ENCODE results near the gene AEBP2.
"Not testable (repeated sequence)": the region's sequence is repeated elsewhere in the genome, so short reads cannot be mapped to it uniquely, and the experiment has no call there.

AEBP2 gene

GRCh38 chr12:19464192-19464580, 24.9 kb downstream of the AEBP2 start:
- H3K27me3 ChIP-seq (ENCODE audit: low read length) = no peaks in the 10 kb centered on the region
- H3K4me3 ChIP-seq (ENCODE audit: insufficient read depth, low read length, poor library complexity, severe bottlenecking) = no peak overlapping the region
- H2AFZ ChIP-seq (ENCODE audit: low read depth, low read length, severe bottlenecking) = no peak overlapping the region
- H3K4me2 ChIP-seq (ENCODE audit: low read depth, low read length, poor library complexity, severe bottlenecking) = no peak overlapping the region
- H3K9ac ChIP-seq (ENCODE audit: low read length) = no peak overlapping the region
- no peak for TF ChIP-seq EZH2phosphoT487 (conservative IDR thresholded peaks at IDR 0.05; ENCODE audit: low read length)
- TF ChIP-seq, protein P1, sequence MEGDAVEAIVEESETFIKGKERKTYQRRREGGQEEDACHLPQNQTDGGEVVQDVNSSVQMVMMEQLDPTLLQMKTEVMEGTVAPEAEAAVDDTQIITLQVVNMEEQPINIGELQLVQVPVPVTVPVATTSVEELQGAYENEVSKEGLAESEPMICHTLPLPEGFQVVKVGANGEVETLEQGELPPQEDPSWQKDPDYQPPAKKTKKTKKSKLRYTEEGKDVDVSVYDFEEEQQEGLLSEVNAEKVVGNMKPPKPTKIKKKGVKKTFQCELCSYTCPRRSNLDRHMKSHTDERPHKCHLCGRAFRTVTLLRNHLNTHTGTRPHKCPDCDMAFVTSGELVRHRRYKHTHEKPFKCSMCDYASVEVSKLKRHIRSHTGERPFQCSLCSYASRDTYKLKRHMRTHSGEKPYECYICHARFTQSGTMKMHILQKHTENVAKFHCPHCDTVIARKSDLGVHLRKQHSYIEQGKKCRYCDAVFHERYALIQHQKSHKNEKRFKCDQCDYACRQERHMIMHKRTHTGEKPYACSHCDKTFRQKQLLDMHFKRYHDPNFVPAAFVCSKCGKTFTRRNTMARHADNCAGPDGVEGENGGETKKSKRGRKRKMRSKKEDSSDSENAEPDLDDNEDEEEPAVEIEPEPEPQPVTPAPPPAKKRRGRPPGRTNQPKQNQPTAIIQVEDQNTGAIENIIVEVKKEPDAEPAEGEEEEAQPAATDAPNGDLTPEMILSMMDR (IDR thresholded peaks at IDR 0.05; ENCODE audit: insufficient read depth, low read length, poor library complexity, severe bottlenecking) = no peak
- 0 out of 2 replicates have a peak, but pooled peaks cover 3% of the 10 kb centered on the region for H3F3A ChIP-seq (ENCODE audit: insufficient read depth)
- no peaks in the 10 kb centered on the region for H3K9me2 ChIP-seq (replicated peaks; ENCODE audit: insufficient read depth, low read length)
- peaks cover 80% of the 10 kb centered on the region for H3K79me2 ChIP-seq (ENCODE audit: insufficient read depth, low read length)
- H3K27ac ChIP-seq (ENCODE audit: low read depth, low read length) = no peak overlapping the region
- H4K20me1 ChIP-seq (ENCODE audit: low read depth, low read length) = peaks cover 15% of the 10 kb centered on the region; the same call in 1 of the 2 replicates
- no peaks in the 10 kb centered on the region for H3K9me3 ChIP-seq (ENCODE audit: insufficient read depth, low read length)
- peaks cover 36% of the 10 kb centered on the region; the same call in 1 of the 2 replicates for H3K36me3 ChIP-seq (ENCODE audit: low read length)

DNA sequence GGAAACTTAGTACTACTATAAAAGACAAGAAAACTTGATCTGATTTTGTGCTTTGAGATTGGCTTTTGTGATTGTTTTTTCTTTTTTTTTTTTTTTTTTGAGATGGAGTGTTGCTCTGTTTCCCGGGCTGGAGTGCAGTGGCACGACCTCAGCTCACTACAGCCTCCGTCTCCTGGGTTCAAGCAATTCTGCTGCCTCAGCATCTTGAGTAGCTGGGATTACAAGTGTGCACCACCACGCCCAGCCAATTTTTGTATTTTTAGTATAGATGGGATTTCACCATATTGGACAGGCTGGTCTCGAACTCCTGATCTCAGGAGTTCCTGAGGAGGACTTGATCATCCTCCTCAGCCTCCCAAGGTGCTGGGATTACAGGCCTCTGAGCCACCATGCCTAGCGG, 26.4 kb downstream of the AEBP2 start:
- Histone ChIP-seq H3K4me2 (ENCODE audit: low read depth, low read length, poor library complexity, severe bottlenecking) (no peak overlapping the region), H3K4me3 (ENCODE audit: insufficient read depth, low read length, poor library complexity, severe bottlenecking) (no peak overlapping the region), H3F3A (ENCODE audit: insufficient read depth) (0 out of 2 replicates have a peak, but pooled peaks cover 3% of the 10 kb centered on the region), H4K20me1 (ENCODE audit: low read depth, low read length) (peaks cover 19% of the 10 kb centered on the region; the same call in 1 of the 2 replicates), H3K36me3 (ENCODE audit: low read length) (peaks cover 46% of the 10 kb centered on the region; the same call in 1 of the 2 replicates), H3K27me3 (ENCODE audit: low read length) (no peaks in the 10 kb centered on the region), H3K9me2 (replicated peaks; ENCODE audit: insufficient read depth, low read length) (no peaks in the 10 kb centered on the region), H3K9me3 (ENCODE audit: insufficient read depth, low read length) (no peaks in the 10 kb centered on the region), H3K9ac (ENCODE audit: low read length) (no peak overlapping the region), H3K27ac (ENCODE audit: low read depth, low read length) (no peak overlapping the region), H2AFZ (ENCODE audit: low read depth, low read length, severe bottlenecking) (no peak overlapping the region), H3K79me2 (ENCODE audit: insufficient read depth, low read length) (peaks cover 81% of the 10 kb centered on the region)
- TF ChIP-seq EZH2phosphoT487 (conservative IDR thresholded peaks at IDR 0.05; ENCODE audit: low read length) = no peak
- TF ChIP-seq, protein P1 (IDR thresholded peaks at IDR 0.05; ENCODE audit: insufficient read depth, low read length, poor library complexity, severe bottlenecking) = no peak

- no peaks in the 10 kb centered on the region for H3K27me3 ChIP-seq (ENCODE audit: low read length)
- no peak for TF ChIP-seq EZH2phosphoT487 (conservative IDR thresholded peaks at IDR 0.05; ENCODE audit: low read length)
- TF ChIP-seq, protein P1 (IDR thresholded peaks at IDR 0.05; ENCODE audit: insufficient read depth, low read length, poor library complexity, severe bottlenecking) = no peak
- no peak overlapping the region for H3K4me3 ChIP-seq (ENCODE audit: insufficient read depth, low read length, poor library complexity, severe bottlenecking)
- H3K9ac ChIP-seq (ENCODE audit: low read length) = no peak overlapping the region
- no peaks in the 10 kb centered on the region for H3K9me3 ChIP-seq (ENCODE audit: insufficient read depth, low read length)
- H3K79me2 ChIP-seq (ENCODE audit: insufficient read depth, low read length) = peaks cover 81% of the 10 kb centered on the region
- H3F3A ChIP-seq (ENCODE audit: insufficient read depth) = 0 out of 2 replicates have a peak, but pooled peaks cover 14% of the 10 kb centered on the region
- no peaks in the 10 kb centered on the region for H3K9me2 ChIP-seq (replicated peaks; ENCODE audit: insufficient read depth, low read length)
- H3K27ac ChIP-seq (ENCODE audit: low read depth, low read length) = no peak overlapping the region
- H3K36me3 ChIP-seq (ENCODE audit: low read length) = peaks cover 41% of the 10 kb centered on the region
- H4K20me1 ChIP-seq (ENCODE audit: low read depth, low read length) = peaks cover 15% of the 10 kb centered on the region; the same call in 1 of the 2 replicates
- no peak overlapping the region for H2AFZ ChIP-seq (ENCODE audit: low read depth, low read length, severe bottlenecking)
- H3K4me2 ChIP-seq (ENCODE audit: low read depth, low read length, poor library complexity, severe bottlenecking) = no peak overlapping the region
Measured at GRCh38 chr12:19474147-19474546, 34.9 kb downstream of the AEBP2 start.

DNA sequence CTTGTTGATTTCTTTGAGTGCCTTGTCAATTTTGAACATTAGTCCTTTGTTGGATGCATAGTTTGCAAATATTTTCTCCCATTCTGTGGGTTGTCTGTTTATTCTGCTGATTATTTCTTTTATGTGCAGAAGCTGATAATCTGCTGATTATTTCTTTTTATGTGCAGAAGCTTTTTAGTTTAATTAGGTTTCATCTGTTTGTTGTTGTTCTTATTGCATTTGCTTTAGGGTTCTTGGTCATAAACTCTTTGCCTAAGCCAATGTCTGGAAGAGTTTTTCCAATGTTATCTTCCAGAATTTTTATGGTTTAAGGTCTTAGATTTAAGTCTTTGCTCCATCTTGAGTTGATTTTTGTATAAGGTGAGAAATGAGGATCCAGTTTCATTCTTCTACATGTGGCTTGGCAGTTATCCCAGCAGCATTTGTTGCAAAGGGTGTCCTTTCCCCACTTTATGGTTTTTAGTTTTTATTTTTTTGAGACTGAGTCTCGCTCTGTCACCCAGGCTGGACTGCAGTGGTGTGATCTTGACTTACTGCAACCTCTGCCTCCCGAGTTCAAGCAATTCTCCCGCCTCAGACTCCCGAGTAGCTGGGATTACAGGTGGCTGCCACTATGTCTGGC, 36.7 kb downstream of the AEBP2 start:
- not testable (repeated sequence) for H3K4me2 ChIP-seq (ENCODE audit: low read depth, low read length, poor library complexity, severe bottlenecking); H3K4me3 ChIP-seq (ENCODE audit: insufficient read depth, low read length, poor library complexity, severe bottlenecking); H3K27me3 ChIP-seq (ENCODE audit: low read length); H3K9ac ChIP-seq (ENCODE audit: low read length); H3K27ac ChIP-seq (ENCODE audit: low read depth, low read length); H3K9me2 ChIP-seq (replicated peaks; ENCODE audit: insufficient read depth, low read length); H2AFZ ChIP-seq (ENCODE audit: low read depth, low read length, severe bottlenecking); H3K9me3 ChIP-seq (ENCODE audit: insufficient read depth, low read length)
- Histone ChIP-seq H4K20me1 (ENCODE audit: low read depth, low read length) (peaks cover 10% of the 10 kb centered on the region; the same call in 1 of the 2 replicates), H3F3A (ENCODE audit: insufficient read depth) (0 out of 2 replicates have a peak, but pooled peaks cover 14% of the 10 kb centered on the region), H3K36me3 (ENCODE audit: low read length) (peaks cover 31% of the 10 kb centered on the region), H3K79me2 (ENCODE audit: insufficient read depth, low read length) (peaks cover 81% of the 10 kb centered on the region)
